Measurements from ENCODE around the gene SLC25A29.

The SLC25A29 gene

GRCh38 chr14:100292776-100293461 lies 13.3 kb downstream of the SLC25A29 start:
- Histone ChIP-seq H3K4me3 (ENCODE audit: severe bottlenecking) (no peak overlapping the region), H3K27me3 (ENCODE audit: insufficient read depth, poor library complexity, severe bottlenecking) (no peaks in the 10 kb centered on the region), H3K27ac (ENCODE audit: poor library complexity, severe bottlenecking) (no peak overlapping the region), H3K9me3 (ENCODE audit: severe bottlenecking) (no peaks in the 10 kb centered on the region), H3K4me1 (ENCODE audit: insufficient read depth, poor library complexity, severe bottlenecking) (no peaks in the 10 kb centered on the region), H3K36me3 (ENCODE audit: low read depth) (peaks cover 6% of the 10 kb centered on the region)
- no peak for ATAC-seq (ENCODE audit: low read depth)
- DNase-seq (ENCODE audit: low spot score) = no peak
- TF ChIP-seq CTCF (IDR thresholded peaks at IDR 0.05; ENCODE audit: poor library complexity, severe bottlenecking) = no peak

GRCh38 chr14:100292301-100292775 lies 13.9 kb downstream of the SLC25A29 start:
- Histone ChIP-seq H3K27ac (ENCODE audit: poor library complexity, severe bottlenecking) (no peak overlapping the region), H3K4me3 (ENCODE audit: severe bottlenecking) (no peak overlapping the region), H3K4me1 (ENCODE audit: insufficient read depth, poor library complexity, severe bottlenecking) (no peaks in the 10 kb centered on the region), H3K9me3 (ENCODE audit: severe bottlenecking) (no peaks in the 10 kb centered on the region), H3K36me3 (ENCODE audit: low read depth) (peaks cover 6% of the 10 kb centered on the region), H3K27me3 (ENCODE audit: insufficient read depth, poor library complexity, severe bottlenecking) (no peaks in the 10 kb centered on the region)
- no peak for DNase-seq (ENCODE audit: low spot score)
- no peak for TF ChIP-seq CTCF (IDR thresholded peaks at IDR 0.05; ENCODE audit: poor library complexity, severe bottlenecking)
- ATAC-seq (ENCODE audit: low read depth) = no peak

- no peak for ATAC-seq (ENCODE audit: low read depth)
These were observed 14.8 kb downstream of the SLC25A29 start for GRCh38 chr14:100291305-100292075.

GRCh38 chr14:100290607-100291304 lies 15.5 kb downstream of the SLC25A29 start:
- ATAC-seq (ENCODE audit: low read depth) (no peak), DNase-seq (ENCODE audit: low spot score) (no peak)
- H3K27me3 ChIP-seq (ENCODE audit: insufficient read depth, poor library complexity, severe bottlenecking) = no peaks in the 10 kb centered on the region
- peaks cover 6% of the 10 kb centered on the region for H3K36me3 ChIP-seq (ENCODE audit: low read depth)
- no peak for TF ChIP-seq CTCF (IDR thresholded peaks at IDR 0.05; ENCODE audit: poor library complexity, severe bottlenecking)
- no peaks in the 10 kb centered on the region for H3K4me1 ChIP-seq (ENCODE audit: insufficient read depth, poor library complexity, severe bottlenecking)
- H3K27ac ChIP-seq (ENCODE audit: poor library complexity, severe bottlenecking) = no peak overlapping the region
- no peaks in the 10 kb centered on the region for H3K9me3 ChIP-seq (ENCODE audit: severe bottlenecking)
- H3K4me3 ChIP-seq (ENCODE audit: severe bottlenecking) = no peak overlapping the region

More at GRCh38 chr14:100291305-100292075, 14.8 kb downstream of the SLC25A29 start:
- Histone ChIP-seq H3K27me3 (ENCODE audit: insufficient read depth, poor library complexity, severe bottlenecking) (no peaks in the 10 kb centered on the region), H3K36me3 (ENCODE audit: low read depth) (peaks cover 6% of the 10 kb centered on the region), H3K4me1 (ENCODE audit: insufficient read depth, poor library complexity, severe bottlenecking) (no peaks in the 10 kb centered on the region), H3K4me3 (ENCODE audit: severe bottlenecking) (no peak overlapping the region), H3K9me3 (ENCODE audit: severe bottlenecking) (no peaks in the 10 kb centered on the region), H3K27ac (ENCODE audit: poor library complexity, severe bottlenecking) (no peak overlapping the region)
- TF ChIP-seq CTCF (IDR thresholded peaks at IDR 0.05; ENCODE audit: poor library complexity, severe bottlenecking) = no peak
- no peak for DNase-seq (ENCODE audit: low spot score)
